Vagina (tissue), 2 donors: ENCODE results near the gene ZBTB24. TPM values are rescaled to one million over a fixed set of nuclear protein-coding genes. Genes with fewer than 3 reads are reported as not detected.
"Not testable (repeated sequence)": the region's sequence is repeated elsewhere in the genome, so short reads cannot be mapped to it uniquely, and the experiment has no call there.

Source experiments
- DNase-seq, 2 donors: peaks; one replicate each; pipeline ENCODE4 v3.0.0-alpha.2; 2017; ENCODE audit errors: extremely low spot score in 2 of 2
- H3K27ac ChIP-seq: fragments of 200-600 bp; sonication (generic); one replicate; pipeline ENCODE4 v1.5.1; 2019
- H3K27me3 ChIP-seq: fragments of 200-600 bp; sonication (generic); one replicate; pipeline ENCODE4 v1.5.1; 2019
- H3K36me3 ChIP-seq, 2 donors: fragments of 200-600 bp; sonication (generic); one replicate each; pipeline ENCODE4 v1.5.1; 2017 to 2019
- H3K4me1 ChIP-seq: fragments of 200-600 bp; sonication (generic); one replicate; pipeline ENCODE4 v1.5.1; 2019
- H3K4me3 ChIP-seq, 2 donors: fragments of 200-600 bp; sonication (generic); 1 replicate in 1 of 2; 2 replicates in 1 of 2; pipeline ENCODE4 v1.5.1; 2016 to 2019
- H3K9me3 ChIP-seq: fragments of 200-600 bp; sonication (generic); one replicate; pipeline ENCODE4 v1.5.1; 2019
- POLR2A ChIP-seq, 2 donors: fragments of 450-650 bp; IDR thresholded peaks; one replicate each; pipeline ENCODE4 v1.6.1; 2017; ENCODE audit warnings: antibody characterized with exemption in 2 of 2, mild to moderate bottlenecking in 2 of 2, moderate library complexity in 2 of 2
- POLR2AphosphoS5 ChIP-seq, 2 donors: sonication (generic); formaldehyde crosslinking; IDR thresholded peaks; one replicate each; pipeline ENCODE4 v1.9.0; 2017; ENCODE audit warnings: antibody characterized with exemption in 2 of 2, mild to moderate bottlenecking in 2 of 2, low read depth in 1 of 2; ENCODE audit not compliant: insufficient read depth in 1 of 2
- intact Hi-C: fragments of 100-400 bp; cut with DNase I; formaldehyde crosslinking; loops from one replicate; pipeline ENCODE4 v1.15.1; 2023
- total RNA-seq: library from RNA; depleted of rRNA; stranded (reverse); fragments of >200 nt; gene quantifications from one replicate; pipeline ENCODE4 v1.2.3, GENCODE V29; 2016
- TF ChIP-seq, protein P1 (sequence below), 3 experiments: fragments of 450-650 bp in 2 of 3; fragments of 200-600 bp in 1 of 3; sonication (generic) in 1 of 3; IDR thresholded peaks; one replicate each; pipeline ENCODE4 v1.5.1; 2017 to 2019; ENCODE audit warnings: antibody characterized with exemption in 3 of 3, mild to moderate bottlenecking in 2 of 3, moderate library complexity in 2 of 3

The ZBTB24 gene
- total RNA-seq, 1 donor from 2014 or later: 6.6 TPM

DNA sequence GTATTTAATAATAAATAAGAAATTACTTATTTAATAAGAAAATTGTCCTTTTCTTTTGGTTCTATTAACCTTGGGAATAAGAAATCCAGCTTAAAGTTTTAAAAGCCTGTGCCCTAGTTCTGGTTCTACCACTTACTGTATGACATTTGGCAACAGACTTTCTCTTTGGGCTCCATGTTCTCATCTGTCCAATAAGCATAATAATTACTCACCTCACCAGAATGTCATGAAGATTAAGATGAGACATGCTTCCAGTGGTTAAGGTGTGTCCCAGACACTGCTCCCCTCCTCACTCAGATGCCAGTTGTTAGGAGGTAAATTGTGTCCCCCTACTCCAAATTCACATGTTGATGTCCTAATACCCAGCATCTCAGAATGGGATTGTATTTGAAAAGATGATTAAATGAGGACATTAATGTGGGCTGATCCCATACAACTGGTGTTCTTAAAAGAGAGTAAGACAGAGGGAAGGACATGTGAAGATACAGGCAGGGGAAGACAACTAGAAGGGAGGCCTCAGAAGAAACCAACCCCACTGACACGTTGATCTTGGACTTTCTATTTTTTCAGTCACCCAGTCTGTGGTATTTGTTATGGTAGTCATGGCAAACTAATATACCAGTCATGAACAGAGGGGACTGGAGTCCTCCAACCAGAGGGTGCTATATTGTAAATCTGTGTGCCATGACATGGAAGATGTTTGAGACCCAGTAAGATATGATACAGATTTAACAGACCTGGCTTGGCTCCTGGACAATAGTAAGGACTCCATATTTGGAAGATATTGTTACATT lies 21.1 kb downstream of the ZBTB24 start:
- TF ChIP-seq POLR2A (IDR thresholded peaks at IDR 0.05) (no peak), POLR2AphosphoS5 (IDR thresholded peaks at IDR 0.05; ENCODE audit: insufficient read depth in 1 of 2, low read depth in 1 of 2) (peak in 1 of 2 donors; percentile 63)
- TF ChIP-seq, protein P1, sequence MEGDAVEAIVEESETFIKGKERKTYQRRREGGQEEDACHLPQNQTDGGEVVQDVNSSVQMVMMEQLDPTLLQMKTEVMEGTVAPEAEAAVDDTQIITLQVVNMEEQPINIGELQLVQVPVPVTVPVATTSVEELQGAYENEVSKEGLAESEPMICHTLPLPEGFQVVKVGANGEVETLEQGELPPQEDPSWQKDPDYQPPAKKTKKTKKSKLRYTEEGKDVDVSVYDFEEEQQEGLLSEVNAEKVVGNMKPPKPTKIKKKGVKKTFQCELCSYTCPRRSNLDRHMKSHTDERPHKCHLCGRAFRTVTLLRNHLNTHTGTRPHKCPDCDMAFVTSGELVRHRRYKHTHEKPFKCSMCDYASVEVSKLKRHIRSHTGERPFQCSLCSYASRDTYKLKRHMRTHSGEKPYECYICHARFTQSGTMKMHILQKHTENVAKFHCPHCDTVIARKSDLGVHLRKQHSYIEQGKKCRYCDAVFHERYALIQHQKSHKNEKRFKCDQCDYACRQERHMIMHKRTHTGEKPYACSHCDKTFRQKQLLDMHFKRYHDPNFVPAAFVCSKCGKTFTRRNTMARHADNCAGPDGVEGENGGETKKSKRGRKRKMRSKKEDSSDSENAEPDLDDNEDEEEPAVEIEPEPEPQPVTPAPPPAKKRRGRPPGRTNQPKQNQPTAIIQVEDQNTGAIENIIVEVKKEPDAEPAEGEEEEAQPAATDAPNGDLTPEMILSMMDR (IDR thresholded peaks at IDR 0.05): no peak
- Histone ChIP-seq H3K9me3 (no peaks in the 10 kb centered on the region), H3K4me1 (peaks cover 14% of the 10 kb centered on the region), H3K4me3 (no peak overlapping the region), H3K27me3 (no peaks in the 10 kb centered on the region), H3K27ac (no peak overlapping the region), H3K36me3 (peaks cover 0 to 41% of the 10 kb centered on the region in 2 donors)
- DNase-seq: no peak
- intact Hi-C loops: no loop called here

DNA sequence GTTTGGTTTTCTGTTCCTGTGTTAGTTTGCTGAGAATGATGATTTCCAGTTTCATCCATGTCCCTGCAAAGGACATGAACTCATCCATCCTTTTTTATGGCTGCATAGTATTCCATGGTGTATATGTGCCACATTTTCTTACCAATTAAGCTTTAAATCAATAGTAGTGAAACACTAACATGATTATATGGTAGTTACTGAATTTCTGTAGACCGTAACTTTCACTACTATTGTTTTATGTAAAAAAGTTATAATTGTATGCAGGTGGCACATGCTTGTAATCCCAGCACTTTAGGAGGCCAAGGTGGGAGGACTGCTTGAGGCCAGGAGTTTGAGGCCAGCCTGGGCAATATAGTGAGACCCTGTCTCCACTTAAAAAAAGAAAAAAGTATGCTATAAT lies 21.8 kb downstream of the ZBTB24 start:
- H3K4me3 ChIP-seq, H3K27me3 ChIP-seq, DNase-seq, H3K27ac ChIP-seq, H3K9me3 ChIP-seq, intact Hi-C loops: not testable (repeated sequence)
- Histone ChIP-seq H3K4me1 (peaks cover 22% of the 10 kb centered on the region), H3K36me3 (peaks cover 0 to 35% of the 10 kb centered on the region in 2 donors)

DNA sequence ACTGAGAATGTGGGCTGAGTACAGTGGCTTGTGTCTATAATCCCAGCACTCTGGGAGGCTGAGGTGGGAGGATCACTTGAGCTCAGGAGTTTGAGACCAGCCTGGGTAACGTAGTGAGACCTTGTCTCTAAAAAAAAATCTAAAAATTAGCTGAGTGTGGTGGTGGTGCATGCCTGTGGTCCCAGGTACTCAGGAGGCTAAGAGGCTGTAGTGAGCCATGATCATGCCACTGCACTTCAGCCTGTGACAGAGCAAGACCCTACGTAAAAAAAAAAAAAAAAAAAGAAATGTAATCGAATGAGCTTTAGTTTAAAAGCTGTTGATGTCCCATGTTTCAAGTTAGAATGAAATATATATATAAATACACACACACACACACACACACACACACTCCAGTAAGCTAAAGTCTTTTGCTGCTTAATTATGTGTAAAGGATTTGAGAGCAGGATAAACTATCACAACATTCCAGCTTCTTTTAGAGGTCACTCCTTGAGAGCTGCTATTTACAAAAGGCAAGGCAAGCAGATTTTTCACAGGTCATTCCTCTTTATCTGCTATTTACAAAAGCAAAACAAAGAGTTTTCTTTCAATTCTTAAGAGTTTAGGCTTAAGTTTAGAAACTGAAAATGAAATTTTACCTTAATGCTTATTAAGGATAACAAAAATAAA lies 22.7 kb downstream of the ZBTB24 start:
- H3K4me3 ChIP-seq: no peak overlapping the region
- H3K4me1 ChIP-seq: peaks cover 25% of the 10 kb centered on the region
- H3K27ac ChIP-seq: no peak overlapping the region
- H3K9me3 ChIP-seq: no peaks in the 10 kb centered on the region
- peaks cover 0 to 26% of the 10 kb centered on the region in 2 donors for H3K36me3 ChIP-seq
- intact Hi-C loops: no loop called here
- no peaks in the 10 kb centered on the region for H3K27me3 ChIP-seq
- no peak for DNase-seq
- TF ChIP-seq, protein P1 (IDR thresholded peaks at IDR 0.05): no peak
- no peak for TF ChIP-seq POLR2AphosphoS5 (IDR thresholded peaks at IDR 0.05; ENCODE audit: insufficient read depth in 1 of 2, low read depth in 1 of 2)
- no peak for TF ChIP-seq POLR2A (IDR thresholded peaks at IDR 0.05)

DNA sequence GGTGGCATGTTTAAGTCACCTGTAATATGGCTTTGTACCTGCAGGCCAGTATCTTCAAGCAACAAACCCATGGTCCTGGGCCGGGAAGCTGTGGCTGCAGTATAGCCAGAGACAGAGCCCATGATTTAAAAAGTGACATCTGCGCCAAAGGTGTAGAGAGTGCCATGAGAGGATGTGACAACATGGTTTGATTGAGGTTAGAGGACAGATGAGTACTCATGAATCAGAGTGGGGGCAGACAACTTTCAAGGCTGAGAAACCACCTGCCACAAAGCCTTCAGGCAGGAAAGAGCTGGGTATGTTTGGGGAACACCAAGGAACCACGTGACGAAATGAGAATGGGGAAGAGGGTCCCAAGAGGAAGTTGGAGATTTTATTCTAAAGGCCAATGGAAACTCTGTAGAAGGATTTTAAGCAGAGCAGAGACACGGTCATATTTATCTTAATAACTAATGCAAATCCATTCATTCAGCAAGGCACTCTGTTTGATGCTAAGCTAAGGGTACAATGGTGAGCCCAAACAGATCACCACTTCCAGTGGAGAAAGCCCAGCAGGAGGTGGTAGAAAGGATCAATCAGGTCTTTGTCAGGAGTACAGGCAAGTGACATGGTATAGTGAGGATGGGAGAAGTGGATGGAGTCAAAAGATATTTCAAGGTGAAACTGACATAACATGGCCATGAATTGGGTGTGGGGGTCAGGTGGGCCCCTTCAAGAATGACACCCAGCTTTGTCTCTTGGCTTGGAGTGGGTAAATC lies 24.1 kb downstream of the ZBTB24 start:
- intact Hi-C loops: no loop called here
- H3K4me1 ChIP-seq: peaks cover 36% of the 10 kb centered on the region

DNA sequence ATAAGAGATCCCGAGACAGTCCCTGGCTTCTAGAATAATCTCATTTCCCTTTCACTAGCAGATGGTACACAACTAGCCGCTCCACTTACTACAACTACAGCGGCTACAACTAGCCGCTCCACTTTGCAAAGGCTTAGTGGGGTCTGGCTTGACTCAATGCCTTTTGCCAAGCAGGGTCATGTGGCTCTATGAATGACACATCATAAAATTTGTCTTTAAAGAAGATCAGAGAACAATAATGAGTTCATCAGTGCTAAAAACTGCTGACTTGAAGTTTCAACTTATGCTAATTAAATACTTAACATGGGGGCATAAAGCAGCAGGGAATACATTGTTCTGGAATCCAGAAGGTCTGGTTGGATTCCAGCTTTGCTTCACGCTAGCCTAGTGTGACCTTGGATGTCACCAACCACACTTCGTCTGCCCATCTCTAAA lies 25.4 kb downstream of the ZBTB24 start:
- H3K9me3 ChIP-seq: no peaks in the 10 kb centered on the region
- H3K4me3 ChIP-seq: no peak overlapping the region
- no peak for DNase-seq
- TF ChIP-seq, protein P1 (IDR thresholded peaks at IDR 0.05): no peak
- TF ChIP-seq POLR2AphosphoS5 (IDR thresholded peaks at IDR 0.05; ENCODE audit: insufficient read depth in 1 of 2, low read depth in 1 of 2) (no peak), POLR2A (IDR thresholded peaks at IDR 0.05) (no peak)
- no peaks in the 10 kb centered on the region for H3K27me3 ChIP-seq
- H3K4me1 ChIP-seq: peaks cover 45% of the 10 kb centered on the region
- peak overlapping the region; percentile 84 for H3K27ac ChIP-seq
- intact Hi-C loops: no loop called here
- H3K36me3 ChIP-seq: peaks cover 0 to 10% of the 10 kb centered on the region in 2 donors

More for the DNA sequence above, 24.1 kb downstream of the ZBTB24 start:
- Histone ChIP-seq H3K36me3 (peaks cover 0 to 16% of the 10 kb centered on the region in 2 donors), H3K4me3 (no peak overlapping the region), H3K27ac (no peak overlapping the region), H3K27me3 (no peaks in the 10 kb centered on the region), H3K9me3 (no peaks in the 10 kb centered on the region)
- TF ChIP-seq POLR2A (IDR thresholded peaks at IDR 0.05) (no peak), POLR2AphosphoS5 (IDR thresholded peaks at IDR 0.05; ENCODE audit: insufficient read depth in 1 of 2, low read depth in 1 of 2) (no peak)
- TF ChIP-seq, protein P1 (IDR thresholded peaks at IDR 0.05): no peak
- no peak for DNase-seq
